ENCODE results near the gene GPR3. TPM values are rescaled to one million over a fixed set of nuclear protein-coding genes. Genes with fewer than 3 reads are reported as not detected.

GPR3 gene
- total RNA-seq, 4 donors from 2014 or later = 0.55 to 1.9 TPM; not detected in 2

- no peak for TF ChIP-seq CTCF (IDR thresholded peaks at IDR 0.05)
- no peak for TF ChIP-seq POLR2A (IDR thresholded peaks at IDR 0.05)
- intact Hi-C loops (cut with DNase I; ENCODE audit: low total_unique reads) = loop anchor here (5.0 kb wide), 1 partner anchor 33 kb away; the partner anchor contains the start of gene GPR3
Measured at GRCh38 chr1:27358928-27359313, 33.5 kb upstream of the GPR3 start.

GRCh38 chr1:27359822-27360158 lies 32.6 kb upstream of the GPR3 start:
- intact Hi-C loops (cut with DNase I; ENCODE audit: low total_unique reads) = loop anchor here (5.0 kb wide), 1 partner anchor 33 kb away; the partner anchor contains the start of gene GPR3
- Histone ChIP-seq H3K9me3 (no peaks in the 10 kb centered on the region), H3K36me3 (no peaks in the 10 kb centered on the region), H3K27ac (no peak overlapping the region), H3K4me1 (peaks cover 3 to 7% of the 10 kb centered on the region in 2 donors), H3K4me3 (no peak overlapping the region), H3K27me3 (no peaks in the 10 kb centered on the region)
- TF ChIP-seq CTCF (IDR thresholded peaks at IDR 0.05) (no peak), POLR2A (IDR thresholded peaks at IDR 0.05) (no peak)
- DNase-seq = no peak

More at GRCh38 chr1:27358928-27359313, 33.5 kb upstream of the GPR3 start:
- Histone ChIP-seq H3K27me3 (no peaks in the 10 kb centered on the region), H3K36me3 (no peaks in the 10 kb centered on the region), H3K4me3 (no peak overlapping the region), H3K9me3 (no peaks in the 10 kb centered on the region), H3K27ac (no peak overlapping the region), H3K4me1 (no peaks in the 10 kb centered on the region)
- DNase-seq = no peak

GRCh38 chr1:27360159-27361043 lies 32.0 kb upstream of the GPR3 start:
- Histone ChIP-seq H3K4me3 (no peak overlapping the region), H3K36me3 (no peaks in the 10 kb centered on the region), H3K27ac (no peak overlapping the region), H3K27me3 (no peaks in the 10 kb centered on the region), H3K9me3 (no peaks in the 10 kb centered on the region), H3K4me1 (peaks cover 6 to 12% of the 10 kb centered on the region in 2 donors)
- no peak for DNase-seq
- intact Hi-C loops (cut with DNase I; ENCODE audit: low total_unique reads) = no loop called here
- no peak for TF ChIP-seq CTCF (IDR thresholded peaks at IDR 0.05)
- TF ChIP-seq POLR2A (IDR thresholded peaks at IDR 0.05) = no peak

- Histone ChIP-seq H3K9me3 (no peaks in the 10 kb centered on the region), H3K36me3 (no peaks in the 10 kb centered on the region), H3K27me3 (no peaks in the 10 kb centered on the region), H3K4me1 (peaks cover 6 to 12% of the 10 kb centered on the region in 2 donors), H3K4me3 (no peak overlapping the region), H3K27ac (no peak overlapping the region)
- TF ChIP-seq POLR2A (IDR thresholded peaks at IDR 0.05) (no peak), CTCF (IDR thresholded peaks at IDR 0.05) (no peak)
- intact Hi-C loops (cut with DNase I; ENCODE audit: low total_unique reads) = no loop called here
- no peak for DNase-seq
Measured at GRCh38 chr1:27361044-27361402, 31.4 kb upstream of the GPR3 start.

GRCh38 chr1:27361553-27361952 lies 30.9 kb upstream of the GPR3 start:
- TF ChIP-seq POLR2A (IDR thresholded peaks at IDR 0.05) = no peak
- TF ChIP-seq CTCF (IDR thresholded peaks at IDR 0.05) = no peak
- Histone ChIP-seq H3K27ac (no peak overlapping the region), H3K4me1 (peaks cover 6 to 12% of the 10 kb centered on the region in 2 donors), H3K36me3 (no peaks in the 10 kb centered on the region), H3K9me3 (no peaks in the 10 kb centered on the region), H3K4me3 (no peak overlapping the region), H3K27me3 (no peaks in the 10 kb centered on the region)
- intact Hi-C loops (cut with DNase I; ENCODE audit: low total_unique reads) = no loop called here
- no peak for DNase-seq
